RCC 7860 (cell line): ENCODE measurements around the gene MANEAL.

Source experiments
- DNase-seq: peaks from one replicate; pipeline ENCODE4 v3.0.0-alpha.2; 2015; ENCODE audit warnings: low spot score
- FAIRE-seq: peaks from 2 replicates; lab custom pipeline; 2012; peaks lifted over from hg19 to GRCh38; lab: Jason Lieb, UNC

Gene MANEAL

GRCh38 chr1:37778654-37779053 lies 15.0 kb upstream of the MANEAL start:
- FAIRE-seq: no peak
- DNase-seq: no peak

GRCh38 chr1:37782491-37782890 lies 11.2 kb upstream of the MANEAL start:
- FAIRE-seq (no peak), DNase-seq (no peak)

GRCh38 chr1:37792943-37793686 lies 532 bp upstream of the MANEAL start:
- no peak for DNase-seq
- no peak for FAIRE-seq

GRCh38 chr1:37794372-37795339 lies 1.0 kb downstream of the MANEAL start:
- DNase-seq (no peak), FAIRE-seq (no peak)

GRCh38 chr1:37795340-37796125 lies 1.9 kb downstream of the MANEAL start:
- FAIRE-seq (no peak), DNase-seq (no peak)

- no peak for FAIRE-seq
- DNase-seq: no peak
Observed at GRCh38 chr1:37797750-37798345, 4.2 kb downstream of the MANEAL start.

- DNase-seq: no peak
- no peak for FAIRE-seq
Observed at GRCh38 chr1:37802439-37802838, 8.8 kb downstream of the MANEAL start.

- DNase-seq (no peak), FAIRE-seq (no peak)
Observed at GRCh38 chr1:37807220-37807554, 13.5 kb downstream of the MANEAL start.

GRCh38 chr1:37807555-37808368 lies 14.1 kb downstream of the MANEAL start, which contains the start of the genes C1orf122 and YRDC:
Gene C1orf122, plus strand, starts transcription at chr1:37807790. Its CDS starts 615 bp downstream, at chr1:37808405.
Gene YRDC, minus strand, starts transcription at chr1:37808208. Its CDS starts 28 bp downstream, at chr1:37808180.
- FAIRE-seq (no peak), DNase-seq (peak; percentile 79)

- FAIRE-seq: no peak
- DNase-seq: peak; percentile 56
Observed at GRCh38 chr1:37808369-37809319, 15.0 kb downstream of the MANEAL start.

- no peak for FAIRE-seq
- DNase-seq: no peak
Observed at GRCh38 chr1:37809942-37810341, 16.3 kb downstream of the MANEAL start.

GRCh38 chr1:37811027-37811655 lies 17.5 kb downstream of the MANEAL start:
- peak; percentile 45 for FAIRE-seq
- peak; percentile 58 for DNase-seq

GRCh38 chr1:37813529-37814145 lies 20.0 kb downstream of the MANEAL start:
- DNase-seq (no peak), FAIRE-seq (no peak)

GRCh38 chr1:37814252-37814651 lies 20.6 kb downstream of the MANEAL start:
- no peak for DNase-seq
- FAIRE-seq: no peak

GRCh38 chr1:37817481-37817880 lies 23.8 kb downstream of the MANEAL start:
- DNase-seq (no peak), FAIRE-seq (no peak)

- DNase-seq: no peak
Observed at GRCh38 chr1:37821481-37821880, 27.8 kb downstream of the MANEAL start.

GRCh38 chr1:37822906-37823815 lies 29.5 kb downstream of the MANEAL start:
- no peak for FAIRE-seq
- DNase-seq: peak; percentile 17

More at GRCh38 chr1:37821481-37821880, 27.8 kb downstream of the MANEAL start:
- FAIRE-seq: no peak
